ENCODE results near the gene IL17F. TPM values are rescaled to one million over a fixed set of nuclear protein-coding genes. Genes with fewer than 3 reads are reported as not detected.

Gene IL17F
- polyA plus RNA-seq, 1 donor (not counting 4 experiments of a cell fraction or from before 2014, with no cell fraction given), result not detected

GRCh38 chr6:52254731-52255378 is 10.6 kb upstream of the IL17F start:
- TF ChIP-seq CTCF (optimal IDR thresholded peaks at IDR 0.05 in 1 of 3, IDR thresholded peaks at IDR 0.05 in 1 of 3, conservative IDR thresholded peaks at IDR 0.05 in 1 of 3; ENCODE audit: extremely low read depth in 1 of 3, insufficient read depth in 2 of 3, low read length in 3 of 3) (no peak), EZH2 (IDR thresholded peaks at IDR 0.05; ENCODE audit: low read length) (no peak)
- Histone ChIP-seq H3K9me1 (ENCODE audit: control insufficient read depth, extremely low read depth, insufficient read depth, low read length) (no peaks in the 10 kb centered on the region), H2AFZ (ENCODE audit: control insufficient read depth, low read length) (no peak overlapping the region), H3K9ac (ENCODE audit: control insufficient read depth, extremely low read depth, insufficient read depth, low read length) (no peak overlapping the region), H4K20me1 (ENCODE audit: control insufficient read depth, extremely low read depth, insufficient read depth, low read length) (no peaks in the 10 kb centered on the region), H3K4me1 (ENCODE audit: control insufficient read depth, extremely low read depth, insufficient read depth, low read length) (peaks cover 5% of the 10 kb centered on the region), H3K9me3 (ENCODE audit: control insufficient read depth, low read depth, low read length) (no peaks in the 10 kb centered on the region), H3K4me3 (ENCODE audit: control insufficient read depth in 2 of 3, extremely low read depth in 1 of 3, insufficient read depth in 2 of 3, low read depth in 1 of 3, low read length in 3 of 3) (no peak overlapping the region), H3K4me2 (ENCODE audit: control insufficient read depth, extremely low read depth, insufficient read depth, low read depth, low read length) (no peak overlapping the region), H3K27ac (ENCODE audit: control insufficient read depth, insufficient read depth, low read length) (no peak overlapping the region), H3K27me3 (ENCODE audit: control insufficient read depth, extremely low read depth, insufficient read depth, low read length) (peaks cover 20% of the 10 kb centered on the region), H3K79me2 (ENCODE audit: control insufficient read depth, insufficient read depth, low read length) (no peaks in the 10 kb centered on the region), H3K36me3 (ENCODE audit: control insufficient read depth in 2 of 2, extremely low read depth in 1 of 2, insufficient read depth in 2 of 2, low read length in 2 of 2) (no peaks in the 10 kb centered on the region)
- FAIRE-seq, result no peak
- no peak for DNase-seq (ENCODE audit: low read depth, low spot score)
- dilution Hi-C loops (cut with MboI; ENCODE audit: extremely low pct_ligation_motif_present, low sequenced_read_pairs), result no loop called here

GRCh38 chr6:52253494-52253893 is 9.2 kb upstream of the IL17F start:
- no peak for FAIRE-seq
- DNase-seq (ENCODE audit: low read depth, low spot score), result no peak

More at GRCh38 chr6:52253494-52253893, 9.2 kb upstream of the IL17F start:
- Histone ChIP-seq H3K9me3 (ENCODE audit: control insufficient read depth, low read depth, low read length) (no peaks in the 10 kb centered on the region), H3K36me3 (ENCODE audit: control insufficient read depth in 2 of 2, extremely low read depth in 1 of 2, insufficient read depth in 2 of 2, low read length in 2 of 2) (no peaks in the 10 kb centered on the region), H3K4me1 (ENCODE audit: control insufficient read depth, extremely low read depth, insufficient read depth, low read length) (peaks cover 5% of the 10 kb centered on the region), H3K4me2 (ENCODE audit: control insufficient read depth, extremely low read depth, insufficient read depth, low read depth, low read length) (peak overlapping the region; percentile 9), H3K79me2 (ENCODE audit: control insufficient read depth, insufficient read depth, low read length) (no peaks in the 10 kb centered on the region), H3K9me1 (ENCODE audit: control insufficient read depth, extremely low read depth, insufficient read depth, low read length) (no peaks in the 10 kb centered on the region), H3K9ac (ENCODE audit: control insufficient read depth, extremely low read depth, insufficient read depth, low read length) (no peak overlapping the region), H3K27me3 (ENCODE audit: control insufficient read depth, extremely low read depth, insufficient read depth, low read length) (peaks cover 24% of the 10 kb centered on the region), H2AFZ (ENCODE audit: control insufficient read depth, low read length) (no peak overlapping the region), H3K4me3 (ENCODE audit: control insufficient read depth in 2 of 3, extremely low read depth in 1 of 3, insufficient read depth in 2 of 3, low read depth in 1 of 3, low read length in 3 of 3) (no peak overlapping the region), H4K20me1 (ENCODE audit: control insufficient read depth, extremely low read depth, insufficient read depth, low read length) (no peaks in the 10 kb centered on the region), H3K27ac (ENCODE audit: control insufficient read depth, insufficient read depth, low read length) (no peak overlapping the region)
- dilution Hi-C loops (cut with MboI; ENCODE audit: extremely low pct_ligation_motif_present, low sequenced_read_pairs), result no loop called here
- TF ChIP-seq EZH2 (IDR thresholded peaks at IDR 0.05; ENCODE audit: low read length) (no peak), CTCF (optimal IDR thresholded peaks at IDR 0.05 in 1 of 3, IDR thresholded peaks at IDR 0.05 in 1 of 3, conservative IDR thresholded peaks at IDR 0.05 in 1 of 3; ENCODE audit: extremely low read depth in 1 of 3, insufficient read depth in 2 of 3, low read length in 3 of 3) (no peak)
